ENCODE results near the gene C1orf232.

Gene C1orf232

DNA sequence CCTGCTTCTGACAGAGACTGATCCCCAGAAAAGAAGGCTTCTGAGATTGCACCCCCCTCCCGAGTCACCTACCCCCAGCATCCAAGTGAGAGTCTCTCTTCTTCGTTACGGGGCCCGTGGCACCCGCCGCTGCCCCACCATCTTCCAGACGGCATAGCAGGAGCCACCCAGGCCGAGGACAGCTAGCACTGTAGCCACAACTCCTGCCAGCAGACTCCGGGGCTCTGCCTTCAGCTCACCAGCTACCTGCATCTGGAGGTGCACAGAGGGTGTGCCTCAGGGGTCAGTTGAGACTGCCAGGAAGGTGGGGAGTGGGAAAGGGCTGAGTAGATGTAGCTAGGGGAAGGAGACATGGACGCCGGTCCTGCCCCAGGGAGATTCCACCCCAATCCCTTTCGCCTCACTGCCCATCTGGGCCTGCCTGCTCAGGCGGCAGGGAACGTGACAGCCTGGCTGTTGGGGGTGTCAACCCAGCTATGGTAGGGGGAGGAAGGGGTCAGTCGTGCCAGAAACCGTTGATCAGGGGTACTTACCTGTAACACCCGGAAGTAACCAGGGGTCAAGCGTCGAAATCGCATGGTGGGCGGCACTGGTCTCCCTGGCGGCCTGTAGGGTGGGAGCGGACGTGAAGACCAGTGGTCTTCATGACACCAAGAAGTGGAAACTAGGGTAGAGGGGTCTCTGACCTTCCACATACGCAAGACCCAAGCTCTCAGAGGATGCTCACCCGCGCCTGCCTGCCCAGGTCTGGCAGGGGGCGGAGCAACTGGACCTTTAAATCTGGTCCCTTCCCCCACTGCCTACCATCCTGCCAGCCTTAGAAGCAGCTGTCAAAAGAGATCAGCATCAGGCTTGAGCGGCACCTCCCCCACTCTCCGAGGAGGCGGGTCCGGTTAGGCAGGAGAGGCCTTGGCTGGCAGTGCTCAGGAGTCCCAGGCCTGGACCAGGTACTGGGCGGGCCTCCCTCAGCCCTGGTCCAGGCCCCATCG is 2.6 kb upstream of the C1orf232 start, which contains the start of gene ZNF593OS:
ZNF593OS (minus strand) TSS at position 749 of the 989 bp plus-strand sequence; CDS start at position 578, 171 bp downstream.
- POLR2A ChIA-PET = no interaction called here

GRCh38 chr1:26170472-26170821 is 1.7 kb upstream of the C1orf232 start:
- no peak for DNase-seq (ENCODE audit: extremely low spot score)
- ChIA-PET CTCF (interaction anchor here (0.9 to 4.8 kb wide), 33 partner anchors 9 to 275 kb away, joined by 3 to 44 read pairs (median 5); partner anchors contain the start of genes CD52, CEP85, CNKSR1 and FAM110D), POLR2A (no interaction called here)
- TF ChIP-seq CTCF (IDR thresholded peaks at IDR 0.05; ENCODE audit: control extremely low read depth, extremely low read depth, low read depth, missing control alignments) = no peak

More for the DNA sequence above, 2.6 kb upstream of the C1orf232 start, which contains the start of gene ZNF593OS:
- TF ChIP-seq CTCF (IDR thresholded peaks at IDR 0.05; ENCODE audit: control extremely low read depth, extremely low read depth, low read depth, missing control alignments) = no peak
- CTCF ChIA-PET = interaction anchor here (0.8 to 4.8 kb wide), 8 partner anchors 12 to 245 kb away, joined by 3 to 23 read pairs (median 10); partner anchors contain the start of gene FAM110D
- DNase-seq (ENCODE audit: extremely low spot score) = no peak

DNA sequence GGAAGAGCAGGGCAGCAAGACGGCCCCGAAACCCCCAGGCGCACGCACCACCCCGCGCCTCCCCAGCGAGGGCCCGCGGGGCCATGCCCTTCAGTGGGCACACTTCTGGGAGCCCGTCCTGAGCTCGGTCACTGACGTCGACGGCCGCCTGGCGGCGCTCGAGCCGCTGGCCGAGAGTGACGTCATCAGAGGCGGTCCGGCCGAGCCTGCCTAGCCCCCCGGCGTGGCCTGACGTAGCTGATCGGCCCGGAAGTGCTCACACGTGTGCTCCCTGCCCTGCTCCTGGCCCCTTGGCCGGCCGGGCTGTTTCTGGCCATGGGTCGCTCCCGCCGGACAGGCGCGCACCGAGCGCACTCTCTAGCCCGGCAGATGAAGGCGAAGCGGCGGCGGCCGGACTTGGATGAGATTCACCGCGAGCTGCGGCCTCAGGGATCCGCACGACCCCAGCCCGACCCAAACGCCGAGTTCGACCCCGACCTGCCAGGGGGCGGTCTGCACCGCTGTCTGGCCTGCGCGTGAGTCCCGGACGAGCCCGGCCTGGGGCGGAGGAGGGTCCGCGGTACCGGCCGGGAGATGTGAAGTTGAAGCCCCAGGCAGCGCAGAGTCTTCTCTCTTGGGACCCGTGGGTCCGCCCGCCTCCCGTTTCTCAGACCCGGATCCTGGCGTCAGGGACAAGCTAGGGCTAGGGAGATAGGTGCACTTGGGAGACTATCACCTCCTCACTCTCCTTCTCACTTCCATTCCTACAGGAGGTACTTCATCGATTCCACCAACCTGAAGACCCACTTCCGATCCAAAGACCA is 1.1 kb upstream of the C1orf232 start, which contains the start of gene ZNF593:
ZNF593 (plus strand) TSS at position 240 of the 803 bp plus-strand sequence; CDS start at position 316, 76 bp downstream.
- CTCF ChIA-PET = interaction anchor here (0.7 to 4.8 kb wide), 55 partner anchors 10 to 275 kb away, joined by 3 to 44 read pairs (median 4); partner anchors contain the start of genes CD52, CEP85, CNKSR1 and DHDDS
- peak; percentile 95 for TF ChIP-seq CTCF (IDR thresholded peaks at IDR 0.05; ENCODE audit: control extremely low read depth, extremely low read depth, low read depth, missing control alignments)
- POLR2A ChIA-PET = no interaction called here
- peak; percentile 100 for DNase-seq (ENCODE audit: extremely low spot score)

DNA sequence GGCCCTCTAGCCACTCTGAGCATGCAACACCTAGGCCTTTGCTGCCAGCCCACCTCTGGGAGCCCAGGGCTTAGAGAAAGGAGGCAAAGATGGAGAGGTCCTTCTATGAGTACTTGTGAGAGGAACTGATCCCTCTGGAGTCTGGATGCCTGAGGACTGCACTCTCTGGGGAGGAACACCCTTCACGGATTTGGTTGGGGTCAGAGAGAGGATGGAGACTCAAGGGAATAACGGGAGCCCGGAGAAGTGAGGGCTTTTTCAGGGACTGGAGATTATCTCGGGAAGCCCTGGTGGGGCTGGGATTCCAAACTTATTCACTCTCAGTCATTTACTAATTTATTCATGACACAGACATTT is 413 bp upstream of the C1orf232 start:
- TF ChIP-seq CTCF (IDR thresholded peaks at IDR 0.05; ENCODE audit: control extremely low read depth, extremely low read depth, low read depth, missing control alignments) = no peak
- CTCF ChIA-PET = interaction anchor here (0.7 to 4.8 kb wide), 44 partner anchors 11 to 274 kb away, joined by 3 to 44 read pairs (median 4); partner anchors contain the start of genes CD52, CEP85, CNKSR1 and DHDDS
- DNase-seq (ENCODE audit: extremely low spot score) = no peak
- POLR2A ChIA-PET = no interaction called here

- TF ChIP-seq CTCF (IDR thresholded peaks at IDR 0.05; ENCODE audit: control extremely low read depth, extremely low read depth, low read depth, missing control alignments) = no peak
- POLR2A ChIA-PET = no interaction called here
- DNase-seq (ENCODE audit: extremely low spot score) = no peak
- CTCF ChIA-PET = interaction anchor here (1.1 to 1.2 kb wide), 3 partner anchors 11 to 65 kb away, joined by 3 read pairs; no protein-coding TSS in a partner anchor
Observed at GRCh38 chr1:26166719-26167281, 2.0 kb downstream of the C1orf232 start.
